ENCODE data around the gene OR10G7.

Gene OR10G7

GRCh38 chr11:124071623-124071948 is 30.5 kb upstream of the OR10G7 start:
- H3K27ac ChIP-seq, result no peak overlapping the region
- no peak overlapping the region for H3K4me3 ChIP-seq
- no peak for DNase-seq (ENCODE audit: low spot score)
- TF ChIP-seq CTCF (IDR thresholded peaks at IDR 0.05), result peak; percentile 4

DNA sequence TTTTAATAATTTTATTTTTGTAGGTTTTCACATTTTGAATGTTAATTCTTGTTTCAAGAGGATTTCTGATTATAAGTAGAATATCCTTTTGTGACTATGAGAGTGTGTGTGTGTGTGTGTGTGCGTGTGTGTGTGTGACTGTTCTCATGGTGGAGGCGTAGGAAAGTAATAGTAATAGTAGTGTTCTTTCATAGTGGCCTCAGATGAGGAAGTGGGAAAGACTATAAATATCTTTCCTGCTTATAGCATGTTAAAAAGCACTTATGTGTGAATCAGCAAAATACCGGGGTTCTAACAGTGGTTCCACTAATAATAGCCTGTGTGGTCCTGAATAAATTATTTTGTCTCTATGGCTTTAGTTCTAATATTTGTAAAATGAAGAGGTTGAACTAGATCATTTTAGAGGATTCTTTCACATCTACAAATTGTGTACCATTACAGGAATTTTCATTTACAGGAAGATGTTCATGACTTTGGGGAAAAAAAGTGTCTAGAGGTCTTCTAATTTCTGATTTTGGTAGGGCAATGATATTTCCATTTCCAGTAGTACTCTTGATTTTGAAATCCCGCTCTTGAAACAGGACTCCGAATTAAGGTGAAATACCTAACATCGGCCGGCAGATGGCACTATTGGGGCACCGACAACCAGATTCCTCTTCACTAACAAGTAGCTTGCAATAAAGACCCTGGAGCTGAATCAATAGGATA is 29.9 kb upstream of the OR10G7 start:
- no peak overlapping the region for H3K4me3 ChIP-seq
- no peak for DNase-seq (ENCODE audit: low spot score)

GRCh38 chr11:124069429-124070401 is 28.6 kb upstream of the OR10G7 start:
- TF ChIP-seq CTCF (IDR thresholded peaks at IDR 0.05), result no peak
- DNase-seq (ENCODE audit: low spot score), result no peak
- Histone ChIP-seq H3K4me3 (peak overlapping the region; percentile 43), H3K27ac (no peak overlapping the region)

More for the DNA sequence above, 29.9 kb upstream of the OR10G7 start:
- peak; percentile 46 for TF ChIP-seq CTCF (IDR thresholded peaks at IDR 0.05)
- no peak overlapping the region for H3K27ac ChIP-seq

GRCh38 chr11:124068601-124069110 is 27.5 kb upstream of the OR10G7 start:
- Histone ChIP-seq H3K27ac (no peak overlapping the region), H3K4me3 (no peak overlapping the region)
- DNase-seq (ENCODE audit: low spot score), result no peak
- no peak for TF ChIP-seq CTCF (IDR thresholded peaks at IDR 0.05)

DNA sequence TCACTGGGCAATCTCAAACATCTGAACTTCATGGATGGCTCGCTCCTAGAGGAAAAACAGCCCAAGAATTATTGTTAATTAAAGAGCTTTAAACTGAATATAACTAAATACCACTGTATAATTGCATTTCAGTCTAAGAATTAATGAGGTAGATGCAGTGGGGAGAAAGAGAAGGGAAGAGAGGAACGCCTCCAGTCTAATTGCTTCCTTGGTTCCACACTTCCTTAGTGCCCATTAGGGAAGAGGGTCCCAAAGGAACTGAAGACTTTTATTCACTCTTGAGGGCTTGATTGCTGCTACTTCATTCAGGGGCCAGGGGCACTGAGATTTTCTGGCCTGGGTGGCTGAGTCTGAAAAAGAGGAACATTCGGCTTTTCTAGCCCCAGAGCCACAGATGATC is 11.8 kb upstream of the OR10G7 start:
- TF ChIP-seq CTCF (IDR thresholded peaks at IDR 0.05), result no peak
- no peak overlapping the region for H3K4me3 ChIP-seq
- no peak overlapping the region for H3K27ac ChIP-seq
- no peak for DNase-seq (ENCODE audit: low spot score)

GRCh38 chr11:124050748-124051147 is 9.6 kb upstream of the OR10G7 start:
- no peak overlapping the region for H3K27ac ChIP-seq
- DNase-seq (ENCODE audit: low spot score), result no peak
- H3K4me3 ChIP-seq, result no peak overlapping the region
- no peak for TF ChIP-seq CTCF (IDR thresholded peaks at IDR 0.05)

Measured in coronary artery (tissue), 2 donors.